Measurements from ENCODE around the gene SLC30A5.
"Not testable (repeated sequence)": the region's sequence is repeated elsewhere in the genome, so short reads cannot be mapped to it uniquely, and the experiment has no call there.

Gene SLC30A5

GRCh38 chr5:69105996-69106906, 12.4 kb downstream of the SLC30A5 start:
- DNase-seq = no peak

DNA sequence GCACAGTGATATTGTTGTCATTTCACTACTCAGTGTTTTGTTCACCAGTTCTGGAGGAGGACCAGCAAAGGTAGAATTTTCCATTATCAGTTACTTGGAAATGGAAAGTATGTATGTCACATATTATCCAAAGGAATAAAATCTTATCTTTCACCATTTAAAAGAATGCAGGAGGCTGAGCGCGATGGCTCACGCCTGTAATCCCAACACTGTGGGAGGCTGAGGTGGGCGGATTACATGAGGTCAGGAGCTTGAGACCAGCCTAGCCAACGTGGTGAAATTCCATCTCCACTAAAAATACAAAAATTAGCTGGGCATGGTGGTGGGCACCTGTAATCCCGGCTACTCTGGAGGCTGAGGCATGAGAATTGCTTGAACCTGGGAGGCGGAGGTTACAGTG, 14.6 kb downstream of the SLC30A5 start:
- DNase-seq = not testable (repeated sequence)

GRCh38 chr5:69113851-69114250, 20.0 kb downstream of the SLC30A5 start:
- DNase-seq = no peak

DNA sequence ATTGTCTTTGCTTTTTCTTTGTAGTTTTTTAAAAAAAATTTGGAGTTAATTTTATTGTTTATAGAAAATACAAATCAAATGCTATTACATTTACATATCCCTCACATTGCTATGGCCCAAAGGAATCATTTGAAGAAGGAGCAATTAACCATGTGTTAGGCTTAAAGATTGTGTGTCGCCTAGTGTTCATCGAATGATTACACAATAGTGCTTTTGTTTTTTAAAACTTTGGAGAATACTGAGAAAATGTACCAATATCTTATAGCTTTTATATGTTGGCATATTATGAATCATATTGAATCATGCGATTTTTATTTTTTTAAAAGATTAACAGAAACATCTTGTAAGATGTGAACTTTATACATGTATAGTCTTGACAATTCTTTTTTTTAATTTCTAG, 21.7 kb downstream of the SLC30A5 start:
- DNase-seq = no peak

DNA sequence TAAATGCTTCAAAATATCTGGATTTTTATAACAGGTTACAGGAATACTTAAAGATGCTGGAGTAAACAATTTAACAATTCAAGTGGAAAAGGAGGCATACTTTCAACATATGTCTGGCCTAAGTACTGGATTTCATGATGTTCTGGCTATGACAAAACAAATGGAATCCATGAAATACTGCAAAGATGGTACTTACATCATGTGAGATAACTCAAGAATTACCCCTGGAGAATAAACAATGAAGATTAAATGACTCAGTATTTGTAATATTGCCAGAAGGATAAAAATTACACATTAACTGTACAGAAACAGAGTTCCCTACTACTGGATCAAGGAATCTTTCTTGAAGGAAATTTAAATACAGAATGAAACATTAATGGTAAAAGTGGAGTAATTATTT, 35.6 kb downstream of the SLC30A5 start:
- DNase-seq = no peak

- no peak for DNase-seq
These were observed 36.4 kb downstream of the SLC30A5 start for GRCh38 chr5:69130241-69130640.

DNA sequence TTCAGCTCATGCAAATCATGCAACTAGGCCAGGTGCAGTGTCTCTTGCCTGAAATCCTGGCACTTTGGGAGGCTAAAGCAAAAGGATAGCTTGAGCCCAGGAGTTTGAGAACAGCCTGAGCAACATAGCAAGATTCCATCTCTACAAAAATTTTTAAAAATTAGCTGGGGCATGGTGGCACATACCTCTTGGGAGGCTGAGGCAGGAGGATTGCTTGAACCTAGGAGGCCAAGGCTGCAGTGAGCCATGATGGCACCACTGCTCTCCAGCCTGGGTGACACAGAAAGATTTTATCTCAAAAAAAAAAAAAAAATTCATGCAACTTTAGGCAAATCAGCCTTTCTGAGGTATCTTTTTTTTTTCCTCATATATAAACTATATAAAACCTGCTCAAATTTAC, 37.5 kb downstream of the SLC30A5 start:
- no peak for DNase-seq

DNA sequence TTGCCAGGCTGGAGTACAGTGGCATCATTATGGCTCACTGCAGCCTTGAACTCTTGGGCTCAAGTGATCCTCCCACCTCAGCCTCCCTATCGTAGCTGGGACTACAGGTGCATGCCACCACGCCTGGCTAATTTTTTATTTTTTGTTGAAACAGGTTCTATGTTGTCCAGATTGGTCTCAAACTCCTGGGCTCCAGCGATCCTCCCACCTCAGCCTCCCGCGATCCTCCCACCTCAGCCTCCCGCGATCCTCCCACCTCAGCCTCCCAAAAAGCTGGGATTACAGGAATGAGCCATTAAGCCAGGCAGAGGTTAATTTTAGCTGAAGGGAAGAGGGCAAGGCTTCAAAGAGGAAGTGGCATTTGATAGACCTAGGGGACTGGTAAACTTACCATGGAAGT, 40.3 kb downstream of the SLC30A5 start:
- no peak for DNase-seq

DNA sequence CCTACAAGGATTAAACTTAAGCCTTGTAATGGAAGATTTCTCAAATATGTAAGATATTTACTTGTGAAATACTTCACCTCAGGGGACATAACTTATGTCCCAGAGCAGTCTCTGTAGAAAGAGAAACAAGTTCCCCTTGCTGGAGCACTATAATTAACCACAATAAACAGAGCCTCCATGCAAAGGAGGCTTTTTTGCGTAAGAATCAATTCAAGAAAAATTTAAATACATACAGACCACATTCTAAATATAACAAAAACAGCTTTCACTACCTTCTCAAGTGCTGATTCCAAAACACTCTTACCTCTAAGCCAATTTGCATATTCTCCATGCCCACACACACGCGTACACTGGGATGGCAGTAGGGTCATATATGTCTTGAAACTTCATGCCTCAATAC, 42.5 kb downstream of the SLC30A5 start:
- DNase-seq = no peak

DNA sequence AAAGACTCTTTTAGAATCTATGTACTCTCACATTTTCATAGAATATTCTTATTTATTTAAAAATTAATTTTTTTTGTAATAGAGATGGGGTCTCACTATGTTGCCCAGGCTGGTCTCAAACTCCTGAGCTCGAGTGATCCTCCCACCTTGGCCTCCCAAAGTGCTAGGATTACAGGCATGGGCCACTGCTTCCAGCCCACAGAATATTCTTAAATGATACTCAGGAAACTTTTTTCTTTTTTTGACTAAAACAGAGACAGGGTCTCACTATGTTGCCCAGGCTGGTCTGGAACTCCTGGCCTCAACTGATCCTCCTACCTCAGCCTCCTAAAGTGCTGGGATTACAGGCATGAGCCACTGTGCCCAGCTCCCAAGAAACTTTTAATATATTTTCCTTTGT, 43.4 kb downstream of the SLC30A5 start:
- not testable (repeated sequence) for DNase-seq

DNA sequence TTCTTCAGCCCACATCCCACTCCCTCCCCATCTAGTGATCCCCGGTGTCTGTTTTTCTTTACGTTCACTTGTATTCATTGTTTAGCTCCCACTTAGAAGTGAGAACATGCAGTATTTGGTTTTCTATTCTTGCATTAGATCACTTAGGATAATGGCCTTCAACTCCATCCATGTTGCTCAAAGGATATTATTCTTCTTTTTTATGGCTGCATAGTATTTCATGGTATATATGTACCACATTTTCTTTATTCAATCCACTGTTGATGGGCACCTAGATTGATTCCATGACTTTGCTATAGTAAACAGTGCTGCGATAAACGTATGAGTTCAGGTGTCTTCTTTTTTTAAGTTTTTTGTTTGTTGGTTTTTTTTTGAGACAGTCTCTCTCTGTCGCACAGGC, 44.0 kb downstream of the SLC30A5 start:
- no peak for DNase-seq

- no peak for DNase-seq
These were observed 45.0 kb downstream of the SLC30A5 start for GRCh38 chr5:69138766-69139165.

- not testable (repeated sequence) for DNase-seq
These were observed 46.4 kb downstream of the SLC30A5 start for GRCh38 chr5:69140239-69140638.

- DNase-seq = no peak
These were observed 47.0 kb downstream of the SLC30A5 start for GRCh38 chr5:69140827-69141226.

- DNase-seq = not testable (repeated sequence)
These were observed 54.8 kb downstream of the SLC30A5 start for GRCh38 chr5:69148576-69148975.

GRCh38 chr5:69148981-69149675, 55.3 kb downstream of the SLC30A5 start:
- DNase-seq = no peak

GRCh38 chr5:69149676-69150010, 55.8 kb downstream of the SLC30A5 start:
- DNase-seq = no peak

DNA sequence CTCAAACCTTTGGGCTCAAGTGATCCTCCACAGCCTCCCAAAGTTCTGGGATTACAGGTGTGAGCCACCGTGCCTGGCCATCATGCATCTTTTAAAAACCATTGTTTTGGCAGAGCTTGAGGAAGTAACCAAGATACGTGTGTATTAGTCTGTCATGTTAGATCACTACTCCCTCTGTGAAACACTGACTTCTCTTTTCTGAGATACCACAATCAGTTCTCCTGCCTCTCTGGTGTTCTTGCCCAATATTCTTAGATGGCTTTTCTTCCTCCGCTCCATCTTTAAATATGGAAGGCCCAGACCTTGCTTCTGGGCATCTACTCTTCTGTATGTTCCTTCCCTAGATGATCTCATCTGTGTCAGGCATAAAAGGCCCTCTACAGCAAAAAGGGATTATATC, 58.9 kb downstream of the SLC30A5 start:
- no peak for DNase-seq

GRCh38 chr5:69156456-69156855, 62.6 kb downstream of the SLC30A5 start:
- DNase-seq = no peak

- no peak for DNase-seq
These were observed 64.2 kb downstream of the SLC30A5 start for GRCh38 chr5:69158039-69158438.

- no peak for DNase-seq
These were observed 66.8 kb downstream of the SLC30A5 start for GRCh38 chr5:69160651-69161050.

DNA sequence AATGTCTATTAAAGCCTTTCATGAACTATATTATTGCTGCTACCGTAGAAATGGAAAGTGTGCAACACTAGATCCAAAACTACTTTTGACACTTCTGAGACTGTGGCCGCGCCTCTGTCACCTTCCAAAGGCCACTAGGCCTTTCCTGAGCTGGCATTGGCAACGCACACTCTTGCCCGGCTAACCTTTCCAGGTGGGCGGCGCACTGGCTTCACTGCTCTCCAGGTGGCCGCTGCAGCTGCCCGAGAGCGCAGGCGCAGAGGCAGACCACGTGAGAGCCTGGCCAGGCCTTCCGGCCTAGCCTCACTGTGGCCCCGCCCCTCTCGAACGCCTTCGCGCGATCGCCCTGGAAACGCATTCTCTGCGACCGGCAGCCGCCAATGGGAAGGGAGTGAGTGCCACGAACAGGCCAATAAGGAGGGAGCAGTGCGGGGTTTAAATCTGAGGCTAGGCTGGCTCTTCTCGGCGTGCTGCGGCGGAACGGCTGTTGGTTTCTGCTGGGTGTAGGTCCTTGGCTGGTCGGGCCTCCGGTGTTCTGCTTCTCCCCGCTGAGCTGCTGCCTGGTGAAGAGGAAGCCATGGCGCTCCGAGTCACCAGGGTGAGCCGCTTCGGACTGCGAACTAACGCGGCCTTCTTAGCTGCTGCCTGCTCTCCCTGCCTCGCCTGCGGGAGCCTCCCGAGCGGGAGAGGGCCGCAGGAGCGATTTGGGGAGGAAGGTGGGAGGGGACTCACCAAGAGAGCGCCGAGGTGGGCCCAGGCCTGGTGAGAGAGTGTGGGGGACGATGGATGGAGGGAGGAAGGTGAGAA, 73.1 kb downstream of the SLC30A5 start, which contains the start of gene CCNB1:
Gene CCNB1 (plus strand): TSS at position 465 of the 807 bp plus-strand sequence. CDS start 113 bp downstream, at position 578.
- DNase-seq = peak; percentile 97

- no peak for DNase-seq
These were observed 73.7 kb downstream of the SLC30A5 start for GRCh38 chr5:69167493-69167855.

All from CD4-positive, alpha-beta T cell treated with Interleukin-4 for 4 hours (primary cell).